ENCODE measurements around the gene KIF3A. TPM values are rescaled to one million over a fixed set of nuclear protein-coding genes. Genes with fewer than 3 reads are reported as not detected.

KIF3A gene
- total RNA-seq, 1 donor from 2014 or later = 27.6 TPM

GRCh38 chr5:132776938-132777208, 39.5 kb upstream of the KIF3A start:
- H3K36me3 ChIP-seq = no peaks in the 10 kb centered on the region
- peaks cover 12% of the 10 kb centered on the region for H4K20me1 ChIP-seq (ENCODE audit: low read depth)
- H3K9ac ChIP-seq = no peak overlapping the region
- peaks cover 66% of the 10 kb centered on the region for H3K27me3 ChIP-seq
- H3K4me2 ChIP-seq = peak overlapping the region; percentile 98
- no peak for DNase-seq (ENCODE audit: low spot score)
- no peak overlapping the region for H3K27ac ChIP-seq
- Mint-ChIP-seq H3K4me3 (no peak overlapping the region), H3K9me3 (no peaks in the 10 kb centered on the region), H3K27me3 (ENCODE audit: insufficient read depth, low read depth) (peaks cover 4% of the 10 kb centered on the region), H3K27ac (no peak overlapping the region), H3K36me3 (peaks cover 2% of the 10 kb centered on the region), H3K4me1 (peaks cover 43% of the 10 kb centered on the region)
- H2AFZ ChIP-seq (replicated peaks) = peak overlapping the region; percentile 99
- TF ChIP-seq EZH2 (IDR thresholded peaks at IDR 0.05) = no peak
- TF ChIP-seq, protein P1, sequence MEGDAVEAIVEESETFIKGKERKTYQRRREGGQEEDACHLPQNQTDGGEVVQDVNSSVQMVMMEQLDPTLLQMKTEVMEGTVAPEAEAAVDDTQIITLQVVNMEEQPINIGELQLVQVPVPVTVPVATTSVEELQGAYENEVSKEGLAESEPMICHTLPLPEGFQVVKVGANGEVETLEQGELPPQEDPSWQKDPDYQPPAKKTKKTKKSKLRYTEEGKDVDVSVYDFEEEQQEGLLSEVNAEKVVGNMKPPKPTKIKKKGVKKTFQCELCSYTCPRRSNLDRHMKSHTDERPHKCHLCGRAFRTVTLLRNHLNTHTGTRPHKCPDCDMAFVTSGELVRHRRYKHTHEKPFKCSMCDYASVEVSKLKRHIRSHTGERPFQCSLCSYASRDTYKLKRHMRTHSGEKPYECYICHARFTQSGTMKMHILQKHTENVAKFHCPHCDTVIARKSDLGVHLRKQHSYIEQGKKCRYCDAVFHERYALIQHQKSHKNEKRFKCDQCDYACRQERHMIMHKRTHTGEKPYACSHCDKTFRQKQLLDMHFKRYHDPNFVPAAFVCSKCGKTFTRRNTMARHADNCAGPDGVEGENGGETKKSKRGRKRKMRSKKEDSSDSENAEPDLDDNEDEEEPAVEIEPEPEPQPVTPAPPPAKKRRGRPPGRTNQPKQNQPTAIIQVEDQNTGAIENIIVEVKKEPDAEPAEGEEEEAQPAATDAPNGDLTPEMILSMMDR (IDR thresholded peaks at IDR 0.05) = no peak
- TF ChIP-seq EZH2phosphoT487 (IDR thresholded peaks at IDR 0.05) = no peak
- H3K79me2 ChIP-seq (ENCODE audit: low read depth) = peaks cover 6% of the 10 kb centered on the region
- peaks cover 15% of the 10 kb centered on the region for H3K4me1 ChIP-seq
- peak overlapping the region; percentile 83 for H3K4me3 ChIP-seq
- no peaks in the 10 kb centered on the region for H3K9me3 ChIP-seq (ENCODE audit: low read depth)
- peaks cover 29% of the 10 kb centered on the region for H3F3A ChIP-seq (ENCODE audit: low read depth)

DNA sequence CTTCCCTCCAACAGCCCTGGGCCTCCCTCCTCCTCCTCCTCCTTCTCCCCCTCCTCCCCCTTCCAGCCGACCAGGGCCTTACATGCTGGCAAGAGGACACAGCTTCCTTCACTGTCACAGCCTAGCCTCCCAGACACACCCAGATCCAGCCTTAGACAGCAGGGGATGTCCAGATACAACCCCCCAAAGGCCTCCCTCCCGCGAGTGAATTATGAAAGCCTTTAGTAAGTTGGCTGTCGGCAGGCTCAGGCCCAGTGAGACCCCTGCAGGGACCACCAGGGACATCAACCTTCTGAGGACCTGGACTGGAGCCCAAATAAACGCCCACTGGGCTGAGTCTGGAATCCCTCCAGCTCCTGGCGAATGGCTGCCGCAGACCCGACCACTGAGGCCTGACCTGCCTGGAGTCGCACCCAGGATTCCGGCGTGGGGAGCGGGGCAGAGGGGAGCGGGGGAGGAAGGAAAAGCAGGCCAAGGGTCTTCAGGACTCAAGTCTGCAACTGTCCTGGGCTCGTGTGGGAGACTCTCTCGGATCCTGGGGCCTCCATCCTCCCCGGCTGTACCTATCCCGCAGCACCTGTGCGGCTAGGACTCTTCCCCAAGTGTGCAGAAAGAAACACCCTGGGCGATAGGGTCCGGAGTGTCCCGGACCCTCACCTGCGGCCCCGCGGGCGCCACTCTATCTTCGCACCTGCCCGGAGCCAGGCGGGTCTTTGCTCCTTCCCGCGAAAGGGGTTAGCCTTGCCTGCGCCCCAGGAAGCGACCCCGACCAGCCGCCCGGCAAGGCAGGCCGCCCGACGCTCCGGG, 39.0 kb upstream of the KIF3A start:
- H3K4me2 ChIP-seq = peak overlapping the region; percentile 98

DNA sequence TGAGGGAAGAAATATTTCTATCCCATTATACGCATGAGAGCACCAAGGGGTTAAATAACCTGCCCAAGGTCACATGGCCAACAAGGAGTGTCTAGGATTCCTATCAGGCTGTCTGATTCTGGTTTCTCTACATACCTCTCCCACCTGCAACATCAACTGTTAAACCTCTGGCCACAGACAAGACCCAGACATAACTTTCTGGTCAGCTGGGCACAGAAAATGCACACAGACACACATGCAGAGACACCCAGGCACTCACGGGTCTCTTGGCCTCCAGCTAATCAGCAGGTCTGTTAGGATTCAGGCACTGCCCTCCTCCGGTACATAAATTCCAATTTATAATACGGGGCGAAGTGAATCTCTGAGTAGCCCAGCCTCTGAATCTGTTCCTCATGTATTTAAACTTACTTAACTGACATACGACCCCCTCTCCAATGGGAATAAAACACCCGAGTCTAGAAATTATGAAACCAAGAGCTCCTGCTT, 38.2 kb upstream of the KIF3A start:
- Mint-ChIP-seq H3K27ac (peak overlapping the region; percentile 24), H3K36me3 (peaks cover 2% of the 10 kb centered on the region), H3K4me1 (peaks cover 54% of the 10 kb centered on the region), H3K9me3 (no peaks in the 10 kb centered on the region), H3K4me3 (peak overlapping the region; percentile 89), H3K27me3 (ENCODE audit: insufficient read depth, low read depth) (peaks cover 4% of the 10 kb centered on the region)
- H2AFZ ChIP-seq (replicated peaks) = no peak overlapping the region
- H3K79me2 ChIP-seq (ENCODE audit: low read depth) = peaks cover 6% of the 10 kb centered on the region
- H3F3A ChIP-seq (ENCODE audit: low read depth) = peaks cover 39% of the 10 kb centered on the region
- peak; percentile 26 for DNase-seq (ENCODE audit: low spot score)
- peak overlapping the region; percentile 83 for H3K4me3 ChIP-seq
- no peaks in the 10 kb centered on the region for H3K9me3 ChIP-seq (ENCODE audit: low read depth)
- peaks cover 53% of the 10 kb centered on the region for H3K27me3 ChIP-seq
- H4K20me1 ChIP-seq (ENCODE audit: low read depth) = peaks cover 20% of the 10 kb centered on the region
- H3K4me2 ChIP-seq = peak overlapping the region; percentile 98
- H3K27ac ChIP-seq = no peak overlapping the region
- TF ChIP-seq EZH2phosphoT487 (IDR thresholded peaks at IDR 0.05) = no peak
- TF ChIP-seq EZH2 (IDR thresholded peaks at IDR 0.05) = no peak
- TF ChIP-seq, protein P1 (IDR thresholded peaks at IDR 0.05) = no peak
- no peak overlapping the region for H3K9ac ChIP-seq
- peaks cover 28% of the 10 kb centered on the region for H3K4me1 ChIP-seq
- no peaks in the 10 kb centered on the region for H3K36me3 ChIP-seq

More for the DNA sequence above, 39.0 kb upstream of the KIF3A start:
- Histone ChIP-seq H3K27ac (no peak overlapping the region), H3K27me3 (peaks cover 61% of the 10 kb centered on the region), H3K9ac (no peak overlapping the region), H3F3A (ENCODE audit: low read depth) (peaks cover 31% of the 10 kb centered on the region), H3K79me2 (ENCODE audit: low read depth) (peaks cover 6% of the 10 kb centered on the region), H3K4me3 (peak overlapping the region; percentile 83), H3K36me3 (no peaks in the 10 kb centered on the region), H2AFZ (replicated peaks) (peak overlapping the region; percentile 99), H3K4me1 (peaks cover 20% of the 10 kb centered on the region), H4K20me1 (ENCODE audit: low read depth) (peaks cover 14% of the 10 kb centered on the region), H3K9me3 (ENCODE audit: low read depth) (no peaks in the 10 kb centered on the region)
- peaks cover 4% of the 10 kb centered on the region for H3K27me3 Mint-ChIP-seq (ENCODE audit: insufficient read depth, low read depth)
- no peak overlapping the region for H3K27ac Mint-ChIP-seq
- peak overlapping the region; percentile 89 for H3K4me3 Mint-ChIP-seq
- no peaks in the 10 kb centered on the region for H3K9me3 Mint-ChIP-seq
- peaks cover 47% of the 10 kb centered on the region for H3K4me1 Mint-ChIP-seq
- peak; percentile 62 for DNase-seq (ENCODE audit: low spot score)
- H3K36me3 Mint-ChIP-seq = peaks cover 2% of the 10 kb centered on the region
- no peak for TF ChIP-seq EZH2 (IDR thresholded peaks at IDR 0.05)
- TF ChIP-seq, protein P1 (IDR thresholded peaks at IDR 0.05) = peak; percentile 24
